GM12878 (cell line): ENCODE data around the gene ZMYND11. TPM values are rescaled to one million over a fixed set of nuclear protein-coding genes. Genes with fewer than 3 reads are reported as not detected.

Source experiments
- ATAC-seq: fragments of 200-7000 bp; cut with Tn5 transposase; 3 replicates; pipeline ENCODE4 v1.9.1; 2020; ENCODE audit warnings: mild to moderate bottlenecking, moderate library complexity
- BruUV-seq: library from RNA; stranded (reverse); fragments of 400-500 nt; replicated peaks from 2 replicates; lab custom pipeline; 2021; lab: Mats Ljungman, UMichigan
- CTCF ChIA-PET: fragments of 300-600 bp; sonication (Branson Sonifier 250); formaldehyde crosslinking; extraction: SDS; loops from one replicate; lab custom pipeline; 2021; ENCODE audit warnings: inconsistent platforms; lab: Yijun Ruan, JAX
- POLR2A ChIA-PET: fragments of 350-600 bp; formaldehyde crosslinking; extraction: SDS; loops from one replicate; lab custom pipeline; 2021; ENCODE audit warnings: inconsistent platforms; lab: Charles Lee
- RAD21 ChIA-PET: fragments of 300-600 bp; sonication (Branson Sonifier 250); formaldehyde crosslinking; loops from one replicate; lab custom pipeline; 2023; ENCODE audit warnings: antibody characterized with exemption; ENCODE audit not compliant: unreplicated experiment; lab: Charles Lee
- SMC1A ChIA-PET: fragments of 300-600 bp; sonication (Branson Sonifier 250); formaldehyde crosslinking; loops from one replicate; lab custom pipeline; 2023; ENCODE audit not compliant: unreplicated experiment, uncharacterized antibody; lab: Charles Lee
- DNase-seq: peaks from one replicate; pipeline ENCODE4 v3.0.0-alpha.2; 2011; ENCODE audit warnings: low read depth, low spot score
- FAIRE-seq: peaks from 3 replicates; lab custom pipeline; 2011; peaks lifted over from hg19 to GRCh38; lab: Jason Lieb, UNC
- H2AFZ ChIP-seq: 2 replicates; pipeline ENCODE4 v1.6.0; 2011; ENCODE audit warnings: low read depth, low read length, control low read depth; ENCODE audit not compliant: control insufficient read depth
- H3K27ac ChIP-seq: 2 replicates; pipeline ENCODE4 v1.5.1; 2011; ENCODE audit warnings: control low read depth; ENCODE audit not compliant: control insufficient read depth, insufficient read depth
- H3K27me3 ChIP-seq, 2 experiments: replicated peaks in 1 of 2; 2 replicates each; pipeline versions ENCODE4 v1.6.0 to v1.6.1; 2011; ENCODE audit warnings: low read length in 1 of 2; ENCODE audit not compliant: control insufficient read depth in 2 of 2, insufficient read depth in 2 of 2
- H3K36me3 ChIP-seq, 2 experiments: 2 replicates each; pipeline ENCODE4 v1.5.1; 2011; ENCODE audit warnings: low read length in 1 of 2; ENCODE audit not compliant: control insufficient read depth in 2 of 2, insufficient read depth in 2 of 2
- H3K4me1 ChIP-seq: 2 replicates; pipeline ENCODE4 v1.6.1; 2011; ENCODE audit warnings: mild to moderate bottlenecking, low read length, moderate library complexity, mixed read lengths; ENCODE audit not compliant: control insufficient read depth, insufficient read depth
- H3K4me2 ChIP-seq: 2 replicates; pipeline ENCODE4 v1.6.0; 2011; ENCODE audit warnings: control low read depth; ENCODE audit not compliant: control insufficient read depth, insufficient read depth
- H3K4me3 ChIP-seq: fragments of 200-600 bp; sonication (generic); 2 replicates; pipeline ENCODE4 v1.5.1; 2016
- H3K79me2 ChIP-seq: 2 replicates; pipeline ENCODE4 v1.6.0; 2011; ENCODE audit warnings: low read length; ENCODE audit not compliant: control insufficient read depth, insufficient read depth
- H3K9ac ChIP-seq: 2 replicates; pipeline ENCODE4 v1.8.0; 2011; ENCODE audit warnings: low read length, control low read depth, mixed read lengths; ENCODE audit not compliant: control insufficient read depth, insufficient read depth
- H3K9me3 ChIP-seq: replicated peaks from 3 replicates; pipeline ENCODE4 v1.5.1; 2011; ENCODE audit warnings: mild to moderate bottlenecking, low read length; ENCODE audit not compliant: control insufficient read depth, insufficient read depth
- H4K20me1 ChIP-seq: 2 replicates; pipeline ENCODE4 v1.6.0; 2011; ENCODE audit not compliant: control insufficient read depth, insufficient read depth
- BACH1 ChIP-seq: fragments of 450-650 bp; IDR thresholded peaks from 2 replicates; pipeline ENCODE4 v1.6.1; 2017; ENCODE audit warnings: mild to moderate bottlenecking, borderline replicate concordance
- CHD1 ChIP-seq: IDR thresholded peaks from 2 replicates; pipeline ENCODE4 v1.6.1; 2012; ENCODE audit warnings: low read depth, low read length, improper control_type of control experiment
- EP300 ChIP-seq, 2 experiments: fragments of 150-350 bp in 1 of 2; IDR thresholded peaks; 2 replicates each; pipeline ENCODE4 v1.6.1; 2011 to 2012; ENCODE audit warnings: low read depth in 2 of 2, low read length in 2 of 2, borderline replicate concordance in 1 of 2, improper control_type of control experiment in 1 of 2, inconsistent platforms in 1 of 2; ENCODE audit not compliant: control insufficient read depth in 1 of 2
- JUNB ChIP-seq: IDR thresholded peaks from 2 replicates; pipeline ENCODE4 v1.6.1; 2016; ENCODE audit warnings: antibody characterized with exemption, mild to moderate bottlenecking
- NRF1 ChIP-seq: conservative IDR thresholded peaks from 2 replicates; pipeline ENCODE4 v1.6.1; 2011; ENCODE audit warnings: mild to moderate bottlenecking, low read depth, low read length, improper control_type of control experiment
- SP1 ChIP-seq: IDR thresholded peaks from one replicate; pipeline ENCODE4 v1.6.1; 2011; ENCODE audit warnings: low read depth, low read length
- SREBF2 ChIP-seq: IDR thresholded peaks from 2 replicates; pipeline ENCODE4 v1.6.1; 2012; ENCODE audit warnings: mild to moderate bottlenecking, low read length
- SRF ChIP-seq, 2 experiments: IDR thresholded peaks; 2 replicates each; pipeline ENCODE4 v1.6.1; 2011; ENCODE audit warnings: low read depth in 2 of 2, low read length in 2 of 2, mild to moderate bottlenecking in 1 of 2, moderate library complexity in 1 of 2
- ZNF217 ChIP-seq: fragments of 450-650 bp; IDR thresholded peaks from 2 replicates; pipeline ENCODE4 v1.6.1; 2017; ENCODE audit warnings: antibody characterized with exemption, mild to moderate bottlenecking
- WGBS: methylation state at CpG from one replicate; pipeline ENCODE4 v1.1.6; 2016; ENCODE audit warnings: low lambda C conversion rate; ENCODE audit not compliant: insufficient replicate concordance, insufficient coverage; ENCODE audit errors: missing lambda C conversion rate; 5-methylcytosine and 5-hydroxymethylcytosine counted together
- in situ Hi-C: fragments of 300-500 bp; cut with MboI; formaldehyde crosslinking; loops from 9 replicates; pipeline ENCODE4 v1.14.3; 2018; ENCODE audit warnings: mixed read lengths
- intact Hi-C: fragments of 100-400 bp; cut with micrococcal nuclease; formaldehyde crosslinking; loops from one replicate; pipeline ENCODE4 v1.14.2; 2022; ENCODE audit not compliant: unreplicated experiment
- polyA plus RNA-seq, 11 experiments: library from polyadenylated mRNA; depleted of rRNA in 4 of 11; unstranded in 6 of 11; stranded (reverse) in 5 of 11; fragments of >200 nt; fragmentation: Nextera tagmentation in 4 of 11; fragmentation: Illumina TruSeq in 1 of 11; extraction: Ambion mirVana in 4 of 11; extraction: Trizol in 1 of 11; gene quantifications; 1 replicate in 1 of 11; 2 replicates in 10 of 11; pipeline versions ENCODE4 v1.2.1 to v1.2.3, GENCODE V29; 2011 to 2016; ENCODE audit warnings: inconsistent platforms in 2 of 11, missing spikeins in 2 of 11, low read depth in 1 of 11
- total RNA-seq, 4 experiments: library from RNA; depleted of rRNA in 3 of 4; stranded (reverse); fragments of >200 nt in 3 of 4; fragmentation: Illumina TruSeq in 1 of 4; extraction: Trizol in 1 of 4; gene quantifications; 2 replicates each; pipeline versions ENCODE4 v1.2.1 to v1.2.3, GENCODE V29; 2013 to 2021
- TF ChIP-seq, protein P1 (sequence below): IDR thresholded peaks from 2 replicates; pipeline ENCODE4 v1.6.1; 2012; ENCODE audit warnings: mild to moderate bottlenecking, low read depth, low read length
- TF ChIP-seq, protein P2 (sequence below): IDR thresholded peaks from 2 replicates; pipeline ENCODE4 v1.6.1; 2012; ENCODE audit warnings: low read length, inconsistent platforms
- TF ChIP-seq, protein P3 (sequence below): fragments of 450-650 bp; IDR thresholded peaks from 2 replicates; pipeline ENCODE4 v1.6.1; 2018; ENCODE audit warnings: borderline replicate concordance, mild to moderate bottlenecking; ENCODE audit not compliant: partially characterized antibody
- TF ChIP-seq, protein P4 (sequence below): fragments of 450-650 bp; IDR thresholded peaks from 2 replicates; pipeline ENCODE4 v1.6.1; 2017; ENCODE audit warnings: antibody characterized with exemption, mild to moderate bottlenecking, moderate library complexity

ZMYND11 gene
- total and polyA plus RNA-seq, 10 of the 15 experiments (the other 5 are each of a cell fraction or from before 2014, with no cell fraction given): 3.3 to 24.4 (median 13.1) TPM

DNA sequence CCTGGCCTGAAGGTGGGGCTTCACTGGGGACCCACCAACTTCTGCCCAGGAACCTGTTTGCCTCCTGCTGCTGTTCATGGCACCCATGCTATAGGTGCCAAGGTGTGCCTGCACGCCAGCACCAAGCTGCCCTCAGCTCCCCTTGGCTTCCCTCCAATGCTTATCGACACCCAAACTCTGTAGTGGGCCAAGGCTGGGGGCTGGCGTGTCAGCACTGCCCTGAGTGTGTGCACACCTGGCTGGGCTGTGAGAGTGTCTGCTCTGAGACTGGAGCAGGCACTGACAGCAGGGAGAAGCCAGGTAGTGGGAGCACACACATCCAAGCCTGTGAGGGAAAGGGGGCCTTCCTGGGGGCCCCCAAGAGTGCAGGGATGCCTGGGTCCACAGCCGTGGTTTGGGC is 43.1 kb upstream of the ZMYND11 start:
- BruUV-seq: no TSS peak
- FAIRE-seq (no peak), ATAC-seq (no peak), DNase-seq (no peak)
- intact Hi-C loops (no loop called here), in situ Hi-C loops (no loop called here)
- ChIA-PET POLR2A (no interaction called here), RAD21 (no interaction called here), CTCF (no interaction called here), SMC1A (no interaction called here)
- TF ChIP-seq, protein P1, sequence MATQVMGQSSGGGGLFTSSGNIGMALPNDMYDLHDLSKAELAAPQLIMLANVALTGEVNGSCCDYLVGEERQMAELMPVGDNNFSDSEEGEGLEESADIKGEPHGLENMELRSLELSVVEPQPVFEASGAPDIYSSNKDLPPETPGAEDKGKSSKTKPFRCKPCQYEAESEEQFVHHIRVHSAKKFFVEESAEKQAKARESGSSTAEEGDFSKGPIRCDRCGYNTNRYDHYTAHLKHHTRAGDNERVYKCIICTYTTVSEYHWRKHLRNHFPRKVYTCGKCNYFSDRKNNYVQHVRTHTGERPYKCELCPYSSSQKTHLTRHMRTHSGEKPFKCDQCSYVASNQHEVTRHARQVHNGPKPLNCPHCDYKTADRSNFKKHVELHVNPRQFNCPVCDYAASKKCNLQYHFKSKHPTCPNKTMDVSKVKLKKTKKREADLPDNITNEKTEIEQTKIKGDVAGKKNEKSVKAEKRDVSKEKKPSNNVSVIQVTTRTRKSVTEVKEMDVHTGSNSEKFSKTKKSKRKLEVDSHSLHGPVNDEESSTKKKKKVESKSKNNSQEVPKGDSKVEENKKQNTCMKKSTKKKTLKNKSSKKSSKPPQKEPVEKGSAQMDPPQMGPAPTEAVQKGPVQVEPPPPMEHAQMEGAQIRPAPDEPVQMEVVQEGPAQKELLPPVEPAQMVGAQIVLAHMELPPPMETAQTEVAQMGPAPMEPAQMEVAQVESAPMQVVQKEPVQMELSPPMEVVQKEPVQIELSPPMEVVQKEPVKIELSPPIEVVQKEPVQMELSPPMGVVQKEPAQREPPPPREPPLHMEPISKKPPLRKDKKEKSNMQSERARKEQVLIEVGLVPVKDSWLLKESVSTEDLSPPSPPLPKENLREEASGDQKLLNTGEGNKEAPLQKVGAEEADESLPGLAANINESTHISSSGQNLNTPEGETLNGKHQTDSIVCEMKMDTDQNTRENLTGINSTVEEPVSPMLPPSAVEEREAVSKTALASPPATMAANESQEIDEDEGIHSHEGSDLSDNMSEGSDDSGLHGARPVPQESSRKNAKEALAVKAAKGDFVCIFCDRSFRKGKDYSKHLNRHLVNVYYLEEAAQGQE: no peak
- TF ChIP-seq CHD1 (no peak), SRF (IDR thresholded peaks at IDR 0.05; ENCODE audit: low read depth in 2 of 2, low read length in 2 of 2) (no peak), JUNB (no peak), ZNF217 (no peak), BACH1 (no peak), SP1 (no peak), EP300 (IDR thresholded peaks at IDR 0.05; ENCODE audit: borderline replicate concordance in 1 of 2, control insufficient read depth in 1 of 2, low read depth in 2 of 2, low read length in 2 of 2) (no peak), NRF1 (no peak), SREBF2 (no peak)
- TF ChIP-seq, protein P2, sequence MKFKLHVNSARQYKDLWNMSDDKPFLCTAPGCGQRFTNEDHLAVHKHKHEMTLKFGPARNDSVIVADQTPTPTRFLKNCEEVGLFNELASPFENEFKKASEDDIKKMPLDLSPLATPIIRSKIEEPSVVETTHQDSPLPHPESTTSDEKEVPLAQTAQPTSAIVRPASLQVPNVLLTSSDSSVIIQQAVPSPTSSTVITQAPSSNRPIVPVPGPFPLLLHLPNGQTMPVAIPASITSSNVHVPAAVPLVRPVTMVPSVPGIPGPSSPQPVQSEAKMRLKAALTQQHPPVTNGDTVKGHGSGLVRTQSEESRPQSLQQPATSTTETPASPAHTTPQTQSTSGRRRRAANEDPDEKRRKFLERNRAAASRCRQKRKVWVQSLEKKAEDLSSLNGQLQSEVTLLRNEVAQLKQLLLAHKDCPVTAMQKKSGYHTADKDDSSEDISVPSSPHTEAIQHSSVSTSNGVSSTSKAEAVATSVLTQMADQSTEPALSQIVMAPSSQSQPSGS: no peak
- TF ChIP-seq, protein P3, sequence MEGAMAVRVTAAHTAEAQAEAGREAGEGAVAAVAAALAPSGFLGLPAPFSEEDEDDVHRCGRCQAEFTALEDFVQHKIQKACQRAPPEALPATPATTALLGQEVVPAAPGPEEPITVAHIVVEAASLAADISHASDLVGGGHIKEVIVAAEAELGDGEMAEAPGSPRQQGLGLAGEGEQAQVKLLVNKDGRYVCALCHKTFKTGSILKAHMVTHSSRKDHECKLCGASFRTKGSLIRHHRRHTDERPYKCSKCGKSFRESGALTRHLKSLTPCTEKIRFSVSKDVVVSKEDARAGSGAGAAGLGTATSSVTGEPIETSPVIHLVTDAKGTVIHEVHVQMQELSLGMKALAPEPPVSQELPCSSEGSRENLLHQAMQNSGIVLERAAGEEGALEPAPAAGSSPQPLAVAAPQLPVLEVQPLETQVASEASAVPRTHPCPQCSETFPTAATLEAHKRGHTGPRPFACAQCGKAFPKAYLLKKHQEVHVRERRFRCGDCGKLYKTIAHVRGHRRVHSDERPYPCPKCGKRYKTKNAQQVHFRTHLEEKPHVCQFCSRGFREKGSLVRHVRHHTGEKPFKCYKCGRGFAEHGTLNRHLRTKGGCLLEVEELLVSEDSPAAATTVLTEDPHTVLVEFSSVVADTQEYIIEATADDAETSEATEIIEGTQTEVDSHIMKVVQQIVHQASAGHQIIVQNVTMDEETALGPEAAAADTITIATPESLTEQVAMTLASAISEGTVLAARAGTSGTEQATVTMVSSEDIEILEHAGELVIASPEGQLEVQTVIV: no peak
- TF ChIP-seq, protein P4, sequence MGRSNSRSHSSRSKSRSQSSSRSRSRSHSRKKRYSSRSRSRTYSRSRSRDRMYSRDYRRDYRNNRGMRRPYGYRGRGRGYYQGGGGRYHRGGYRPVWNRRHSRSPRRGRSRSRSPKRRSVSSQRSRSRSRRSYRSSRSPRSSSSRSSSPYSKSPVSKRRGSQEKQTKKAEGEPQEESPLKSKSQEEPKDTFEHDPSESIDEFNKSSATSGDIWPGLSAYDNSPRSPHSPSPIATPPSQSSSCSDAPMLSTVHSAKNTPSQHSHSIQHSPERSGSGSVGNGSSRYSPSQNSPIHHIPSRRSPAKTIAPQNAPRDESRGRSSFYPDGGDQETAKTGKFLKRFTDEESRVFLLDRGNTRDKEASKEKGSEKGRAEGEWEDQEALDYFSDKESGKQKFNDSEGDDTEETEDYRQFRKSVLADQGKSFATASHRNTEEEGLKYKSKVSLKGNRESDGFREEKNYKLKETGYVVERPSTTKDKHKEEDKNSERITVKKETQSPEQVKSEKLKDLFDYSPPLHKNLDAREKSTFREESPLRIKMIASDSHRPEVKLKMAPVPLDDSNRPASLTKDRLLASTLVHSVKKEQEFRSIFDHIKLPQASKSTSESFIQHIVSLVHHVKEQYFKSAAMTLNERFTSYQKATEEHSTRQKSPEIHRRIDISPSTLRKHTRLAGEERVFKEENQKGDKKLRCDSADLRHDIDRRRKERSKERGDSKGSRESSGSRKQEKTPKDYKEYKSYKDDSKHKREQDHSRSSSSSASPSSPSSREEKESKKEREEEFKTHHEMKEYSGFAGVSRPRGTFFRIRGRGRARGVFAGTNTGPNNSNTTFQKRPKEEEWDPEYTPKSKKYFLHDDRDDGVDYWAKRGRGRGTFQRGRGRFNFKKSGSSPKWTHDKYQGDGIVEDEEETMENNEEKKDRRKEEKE: no peak
- WGBS: 12% methylated on average over 4 of the region's 4 CpGs
- Histone ChIP-seq H3K36me3 (no peaks in the 10 kb centered on the region), H3K4me2 (no peak overlapping the region), H3K79me2 (no peaks in the 10 kb centered on the region), H3K9ac (no peak overlapping the region), H3K27ac (no peak overlapping the region), H2AFZ (no peak overlapping the region), H4K20me1 (no peaks in the 10 kb centered on the region), H3K9me3 (no peaks in the 10 kb centered on the region; the same call in 2 of the 3 replicates), H3K27me3 (no peaks in the 10 kb centered on the region), H3K4me1 (no peaks in the 10 kb centered on the region), H3K4me3 (no peak overlapping the region)
